ENCODE data around the gene BMAL2. TPM values are rescaled to one million over a fixed set of nuclear protein-coding genes. Genes with fewer than 3 reads are reported as not detected.

Gene BMAL2
- total RNA-seq, 1 experiment from 2014 or later, result 23.1 TPM

GRCh38 chr12:27338473-27338872 lies 5.8 kb downstream of the BMAL2 start:
- no peak overlapping the region for H4K91ac ChIP-seq (ENCODE audit: insufficient read length, low read depth, low read length)
- H3K18ac ChIP-seq (ENCODE audit: insufficient read length, low read depth, low read length), result no peak overlapping the region
- H3K27me3 ChIP-seq (ENCODE audit: insufficient read depth, low read length), result no peaks in the 10 kb centered on the region
- Mint-ChIP-seq H3K27ac (no peak overlapping the region), H3K36me3 (ENCODE audit: insufficient read depth in 1 of 3, low read depth in 3 of 3) (no peaks in the 10 kb centered on the region), H3K27me3 (ENCODE audit: low read depth) (peaks cover 11% of the 10 kb centered on the region), H3K4me1 (peaks cover 15 to 23% of the 10 kb centered on the region in 2 experiments), H3K9me3 (no peaks in the 10 kb centered on the region), H3K4me3 (no peak overlapping the region)
- no peaks in the 10 kb centered on the region; the same call in 1 of the 2 replicates for H3K4me1 ChIP-seq (ENCODE audit: insufficient read depth, low read length)
- H3K23ac ChIP-seq (ENCODE audit: insufficient read length, low read depth, low read length), result no peak overlapping the region
- no peak for DNase-seq
- TF ChIP-seq CTCF (conservative IDR thresholded peaks at IDR 0.05), result no peak
- no peak overlapping the region for H3K27ac ChIP-seq (ENCODE audit: insufficient read length, low read depth, low read length)
- H4K8ac ChIP-seq (replicated peaks; ENCODE audit: insufficient read length, low read depth, low read length), result no peak overlapping the region
- H3K4ac ChIP-seq (ENCODE audit: low read depth, low read length), result no peak overlapping the region
- H2AK5ac ChIP-seq (ENCODE audit: insufficient read length, low read length), result no peak overlapping the region
- no peak overlapping the region for H2AFZ ChIP-seq (ENCODE audit: low read length)
- no peak overlapping the region for H2BK120ac ChIP-seq (ENCODE audit: low read depth, low read length, poor library complexity, severe bottlenecking)
- no peak overlapping the region for H2BK20ac ChIP-seq (ENCODE audit: low read depth, low read length, poor library complexity, severe bottlenecking)
- no CpG with 5 or more reads among the region's 1 CpG for WGBS (ENCODE audit: extremely low coverage, insufficient read length, low lambda C conversion rate)
- H3K79me1 ChIP-seq (ENCODE audit: insufficient read depth, low read depth, low read length, poor library complexity, severe bottlenecking), result peaks cover 3% of the 10 kb centered on the region
- peaks cover 4% of the 10 kb centered on the region; the same call in 1 of the 2 replicates for H3K79me2 ChIP-seq (ENCODE audit: insufficient read depth, low read length)
- H3K9ac ChIP-seq (ENCODE audit: extremely low read depth, insufficient read length, low read length), result no peak overlapping the region
- H2BK15ac ChIP-seq (ENCODE audit: low read depth, low read length), result no peak overlapping the region
- H4K5ac ChIP-seq (ENCODE audit: insufficient read length, low read depth, low read length), result no peak overlapping the region
- no peak overlapping the region for H3K4me2 ChIP-seq (ENCODE audit: insufficient read depth, insufficient read length, low read length)
- H2BK12ac ChIP-seq (ENCODE audit: insufficient read length, low read depth, low read length), result no peak overlapping the region
- H2BK5ac ChIP-seq (ENCODE audit: insufficient read length, low read length), result no peak overlapping the region
- H3K23me2 ChIP-seq (ENCODE audit: insufficient read length, low read depth, low read length, poor library complexity, severe bottlenecking), result peaks cover 4% of the 10 kb centered on the region
- H4K20me1 ChIP-seq (ENCODE audit: control insufficient read depth, insufficient read depth, insufficient read length), result no peaks in the 10 kb centered on the region
- H3K14ac ChIP-seq (ENCODE audit: insufficient read depth, low read length), result no peak overlapping the region
- H3T11ph ChIP-seq (ENCODE audit: low read length), result no peak overlapping the region
- H3K56ac ChIP-seq (ENCODE audit: insufficient read length, low read depth, low read length), result no peak overlapping the region
- no peaks in the 10 kb centered on the region for H3K9me3 ChIP-seq (ENCODE audit: control insufficient read depth, low read depth, low read length)
